Tracheal epithelial cell (primary cell): ENCODE results near the gene MICOS13. TPM values are rescaled to one million over a fixed set of nuclear protein-coding genes. Genes with fewer than 3 reads are reported as not detected.

Experiments
- total RNA-seq: library from RNA; depleted of rRNA; stranded (reverse); fragments of >200 nt; gene quantifications from 2 replicates; pipeline ENCODE4 v1.2.1, GENCODE V29; 2014

The MICOS13 gene, protein sequence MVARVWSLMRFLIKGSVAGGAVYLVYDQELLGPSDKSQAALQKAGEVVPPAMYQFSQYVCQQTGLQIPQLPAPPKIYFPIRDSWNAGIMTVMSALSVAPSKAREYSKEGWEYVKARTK
- total RNA-seq = 31.5 and 31.8 TPM in 2 replicates

DNA sequence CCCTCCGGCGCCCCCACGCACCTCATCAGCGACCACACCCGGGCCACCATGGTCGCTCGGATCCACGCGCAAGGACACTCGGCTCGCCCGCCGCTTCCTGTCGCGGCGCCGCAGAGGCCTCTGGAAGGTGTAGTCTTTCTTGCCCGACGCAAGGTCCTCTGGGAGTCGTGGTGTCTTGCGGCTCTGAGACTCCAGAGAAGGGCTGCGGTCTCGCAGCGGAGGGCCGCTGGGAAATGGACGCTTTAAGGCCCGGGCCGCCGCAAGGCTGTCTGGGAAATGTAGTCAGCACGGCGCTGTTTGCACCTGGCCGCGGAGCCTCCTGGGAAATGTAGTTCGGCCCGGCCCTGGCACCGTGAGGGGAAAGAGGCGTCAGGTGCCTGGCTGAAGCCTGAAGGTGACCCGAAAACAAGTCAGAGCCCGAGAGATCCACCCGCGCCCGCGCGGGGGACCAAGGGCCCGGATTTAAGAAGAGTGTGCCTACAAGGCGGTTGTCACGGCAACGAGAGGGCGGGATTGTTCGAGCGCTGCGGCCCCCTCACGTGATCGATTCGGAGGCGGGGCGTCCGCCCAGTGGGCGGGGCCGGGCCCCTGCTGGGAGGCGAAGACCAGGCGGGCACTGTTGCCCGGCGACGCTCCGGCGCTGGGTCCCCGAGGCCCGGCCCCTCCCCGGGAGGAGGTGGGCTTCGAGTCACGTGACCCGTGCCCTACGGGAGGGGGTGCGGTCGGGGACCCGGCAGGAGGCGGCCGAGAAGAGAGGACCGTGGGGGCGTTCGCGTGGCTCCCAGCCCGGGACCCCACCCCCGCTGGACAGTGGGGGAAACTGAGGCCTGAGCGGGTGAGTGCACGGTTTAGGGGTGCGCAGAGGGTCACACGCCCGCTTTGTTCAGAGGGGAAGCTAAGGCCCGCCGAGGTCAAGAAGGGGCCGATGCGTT, at the start of gene MICOS13, which contains the start of gene HSD11B1L:
Gene MICOS13, minus strand, starts transcription at position 80 of the 932 bp plus-strand sequence. Its CDS starts 30 bp downstream, at position 50.
Gene HSD11B1L, plus strand, starts transcription at position 591 of the 932 bp plus-strand sequence. CDS start 3,806 bp downstream, outside the sequence.

DNA sequence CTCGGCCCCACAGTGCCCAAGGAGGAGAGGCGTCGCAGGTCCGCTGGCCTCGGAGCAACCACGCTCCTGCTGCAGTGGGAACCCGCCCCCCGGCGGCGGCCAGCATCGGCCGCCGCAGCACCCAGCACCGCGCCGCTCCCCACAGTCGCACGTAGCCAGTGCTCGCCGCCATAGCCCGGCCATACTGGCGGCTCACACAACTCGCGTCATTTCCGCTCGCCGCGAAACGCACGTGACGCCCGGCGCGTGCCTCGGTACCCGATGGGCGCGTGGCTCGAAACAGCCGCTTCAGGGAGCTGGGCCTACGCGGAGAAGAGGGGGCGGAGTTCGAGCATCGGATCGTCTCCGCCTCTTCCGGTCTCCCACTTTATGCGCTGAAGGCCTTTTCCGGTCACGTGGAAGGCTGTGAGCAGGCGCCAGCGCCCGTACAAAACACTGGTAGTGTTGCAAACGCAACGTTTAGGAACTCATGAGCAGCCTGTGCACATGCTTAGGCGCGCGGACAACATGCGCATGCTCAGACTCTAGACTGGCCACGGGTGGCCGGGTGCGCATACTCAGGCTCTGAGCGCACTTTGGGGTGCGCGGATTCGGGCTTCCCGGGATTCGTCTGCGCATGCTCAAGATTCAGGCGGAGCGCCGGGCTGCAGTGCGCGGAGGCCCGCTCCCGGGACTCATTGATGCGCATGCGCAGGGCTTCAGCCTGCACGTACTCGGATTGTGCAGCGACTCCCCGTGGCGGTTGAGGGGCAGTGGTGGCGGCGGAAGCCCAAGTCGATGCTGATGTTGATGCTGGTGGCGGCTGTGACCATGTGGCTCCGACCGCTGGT, 39.9 kb upstream of the MICOS13 start, which contains the start of the genes CATSPERD and LONP1:
Gene CATSPERD, plus strand, starts transcription at position 677 of the 830 bp plus-strand sequence. Its CDS starts 101 bp downstream, at position 778.
Gene LONP1, minus strand, starts transcription at position 186 of the 830 bp plus-strand sequence. Its CDS starts 14 bp downstream, at position 172.

DNA sequence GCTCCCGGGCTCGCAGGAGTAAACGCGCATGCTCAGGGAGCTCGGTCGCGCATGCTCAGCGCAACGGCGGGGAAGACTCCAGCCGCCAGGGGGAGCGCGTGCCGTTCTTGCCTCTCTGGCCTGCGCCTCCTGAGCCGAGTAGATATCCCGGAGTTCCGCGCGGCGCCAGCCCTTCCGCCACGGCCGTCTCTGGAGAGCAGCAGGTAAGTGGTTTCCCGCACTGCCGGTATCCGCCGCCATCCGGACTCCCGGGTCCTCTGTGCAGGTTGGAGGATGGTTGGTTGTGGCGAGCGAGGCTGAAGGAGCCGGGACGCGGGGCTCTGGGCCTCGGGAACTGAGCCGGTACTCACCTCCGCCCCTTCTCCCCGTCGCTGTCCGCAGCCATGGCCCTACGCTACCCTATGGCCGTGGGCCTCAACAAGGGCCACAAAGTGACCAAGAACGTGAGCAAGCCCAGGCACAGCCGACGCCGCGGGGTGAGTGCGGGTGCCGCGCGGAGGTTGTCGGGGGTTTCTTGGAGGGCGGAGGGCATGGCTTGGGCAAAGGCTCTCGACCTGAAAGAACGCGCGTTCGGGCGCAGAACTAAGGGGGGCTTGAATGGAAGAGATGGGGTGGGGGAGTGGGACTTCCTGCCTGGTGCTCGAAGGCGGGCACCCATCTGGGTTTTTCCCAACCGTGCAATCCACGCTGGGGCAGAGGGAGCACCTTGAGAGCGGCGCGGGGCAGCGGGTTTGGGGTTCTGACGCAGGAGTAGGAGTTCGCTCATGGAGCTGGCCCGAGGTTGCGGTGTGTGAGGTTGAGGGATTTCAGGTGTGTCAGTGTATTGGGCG, 10.0 kb upstream of the MICOS13 start, which contains the start of gene RPL36:
Gene RPL36, plus strand, starts transcription at position 171 of the 830 bp plus-strand sequence. Its CDS starts 213 bp downstream, at position 384.

Other genes with a start within 250 kb of the MICOS13 start
- not detected in 2 replicates for gene ZNRF4, start 225.1 kb downstream of the MICOS13 start, total RNA-seq
- 3.2 and 14.9 TPM in 2 replicates for gene TINCR, start 112.6 kb downstream of the MICOS13 start, total RNA-seq
- gene SAFB2, start 57.7 kb downstream of the MICOS13 start, total RNA-seq = 15.2 and 17.7 TPM in 2 replicates
- gene SAFB, start 57.4 kb downstream of the MICOS13 start, total RNA-seq = 31.6 and 36.7 TPM in 2 replicates
- 14.5 and 19.3 TPM in 2 replicates for gene HSD11B1L, start 511 bp upstream of the MICOS13 start, total RNA-seq
- gene RPL36, start 9.8 kb upstream of the MICOS13 start, total RNA-seq = 601 and 1,423 TPM in 2 replicates
- 137 and 179 TPM in 2 replicates for gene LONP1, start 39.6 kb upstream of the MICOS13 start, total RNA-seq
- gene CATSPERD, start 40.1 kb upstream of the MICOS13 start, total RNA-seq = not detected in 2 replicates
- 0.48 TPM in 1 of 2 replicates, not detected in the other for gene PRR22, start 104.2 kb upstream of the MICOS13 start, total RNA-seq
- 41.2 and 42.0 TPM in 2 replicates for gene DUS3L, start 110.6 kb upstream of the MICOS13 start, total RNA-seq
- gene NRTN, start 124.6 kb upstream of the MICOS13 start, total RNA-seq = 0.21 and 0.24 TPM in 2 replicates
- under 0.01 and 2.8 TPM in 2 replicates for gene FUT6, start 159.2 kb upstream of the MICOS13 start, total RNA-seq
- 7.5 and 12.1 TPM in 2 replicates for gene FUT3, start 170.9 kb upstream of the MICOS13 start, total RNA-seq
- gene FUT5, start 190.0 kb upstream of the MICOS13 start, total RNA-seq = not detected in 2 replicates
- gene NDUFA11, start 223.3 kb upstream of the MICOS13 start, total RNA-seq = 317 and 329 TPM in 2 replicates
- 3.1 and 6.2 TPM in 2 replicates for gene VMAC, start 224.4 kb upstream of the MICOS13 start, total RNA-seq
- 6.5 and 8.5 TPM in 2 replicates for gene CAPS, start 233.7 kb upstream of the MICOS13 start, total RNA-seq